DOHH2 (cell line): Measurements from ENCODE around the gene SNW1.
"Not testable (repeated sequence)": the region's sequence is repeated elsewhere in the genome, so short reads cannot be mapped to it uniquely, and the experiment has no call there.

ENCODE experiments used
- H3F3A ChIP-seq: fragments of 200-600 bp; sonication (generic), shearing (Covaris generic); 2 replicates; pipeline ENCODE4 v1.6.0; 2016; ENCODE audit warnings: antibody characterized with exemption, mild to moderate bottlenecking; ENCODE audit not compliant: control insufficient read depth, insufficient read depth
- H3K27ac ChIP-seq: fragments of 200-600 bp; sonication (generic); 2 replicates; pipeline ENCODE4 v1.5.1; 2014; ENCODE audit warnings: low read depth, mild to moderate bottlenecking, low read length, moderate library complexity
- H3K27me3 ChIP-seq: fragments of 200-600 bp; sonication (generic); 2 replicates; pipeline ENCODE4 v1.6.1; 2014; ENCODE audit warnings: mild to moderate bottlenecking, low read length, mixed read lengths; ENCODE audit not compliant: control insufficient read depth
- H3K36me3 ChIP-seq: fragments of 200-600 bp; sonication (generic); 2 replicates; pipeline ENCODE4 v1.6.1; 2014; ENCODE audit warnings: mild to moderate bottlenecking, low read length, moderate library complexity, mixed read lengths; ENCODE audit not compliant: control insufficient read depth
- H3K4me1 ChIP-seq: fragments of 200-600 bp; sonication (generic); 2 replicates; pipeline ENCODE4 v1.6.1; 2014; ENCODE audit warnings: mild to moderate bottlenecking, low read length, mixed read lengths; ENCODE audit not compliant: control insufficient read depth
- H3K4me2 ChIP-seq: fragments of 200-600 bp; sonication (generic); 2 replicates; pipeline ENCODE4 v1.6.0; 2014; ENCODE audit warnings: mild to moderate bottlenecking, low read length, moderate library complexity
- H3K4me3 ChIP-seq: fragments of 200-600 bp; sonication (generic); 2 replicates; pipeline ENCODE4 v1.5.1; 2014; ENCODE audit warnings: mild to moderate bottlenecking, low read length, mixed read lengths
- H3K79me2 ChIP-seq: fragments of 200-600 bp; sonication (generic); 2 replicates; pipeline ENCODE4 v1.6.1; 2014; ENCODE audit warnings: mild to moderate bottlenecking, low read length, mixed read lengths; ENCODE audit not compliant: control insufficient read depth
- H3K9me2 ChIP-seq: fragments of 200-600 bp; sonication (generic); replicated peaks from 2 replicates; pipeline ENCODE4 v1.6.1; 2014; ENCODE audit warnings: mild to moderate bottlenecking, low read length, mixed read lengths; ENCODE audit not compliant: control insufficient read depth
- H3K9me3 ChIP-seq: fragments of 200-600 bp; sonication (generic); 2 replicates; pipeline ENCODE4 v1.6.1; 2014; ENCODE audit warnings: antibody characterized with exemption, low read length, mixed read lengths; ENCODE audit not compliant: control insufficient read depth, insufficient read depth
- H4K20me1 ChIP-seq: fragments of 200-600 bp; sonication (generic); 2 replicates; pipeline ENCODE4 v1.6.0; 2014; ENCODE audit warnings: low read depth, mild to moderate bottlenecking, antibody characterized with exemption, low read length, moderate library complexity; ENCODE audit not compliant: control insufficient read depth, insufficient read depth
- EZH2phosphoT487 ChIP-seq: fragments of 200-600 bp; sonication (generic); IDR thresholded peaks from 2 replicates; pipeline ENCODE4 v1.6.1; 2017; ENCODE audit warnings: borderline replicate concordance, mild to moderate bottlenecking, antibody characterized with exemption, low read length, moderate library complexity, mixed read lengths
- TF ChIP-seq, protein P1 (sequence below): fragments of 200-600 bp; sonication (generic); IDR thresholded peaks from one replicate; pipeline ENCODE4 v1.5.1; 2014; ENCODE audit warnings: antibody characterized with exemption, mild to moderate bottlenecking, low read depth, low read length; ENCODE audit not compliant: poor library complexity, severe bottlenecking

Gene SNW1

GRCh38 chr14:77752799-77753516, 8.0 kb downstream of the SNW1 start:
- H3K4me1 ChIP-seq: 0 out of 2 replicates have a peak, but pooled peaks cover 3% of the 10 kb centered on the region
- H3K27ac ChIP-seq: no peak overlapping the region
- no peaks in the 10 kb centered on the region for H3K9me2 ChIP-seq
- peaks cover 64% of the 10 kb centered on the region for H3K79me2 ChIP-seq
- no peaks in the 10 kb centered on the region for H3K27me3 ChIP-seq
- TF ChIP-seq, protein P1, sequence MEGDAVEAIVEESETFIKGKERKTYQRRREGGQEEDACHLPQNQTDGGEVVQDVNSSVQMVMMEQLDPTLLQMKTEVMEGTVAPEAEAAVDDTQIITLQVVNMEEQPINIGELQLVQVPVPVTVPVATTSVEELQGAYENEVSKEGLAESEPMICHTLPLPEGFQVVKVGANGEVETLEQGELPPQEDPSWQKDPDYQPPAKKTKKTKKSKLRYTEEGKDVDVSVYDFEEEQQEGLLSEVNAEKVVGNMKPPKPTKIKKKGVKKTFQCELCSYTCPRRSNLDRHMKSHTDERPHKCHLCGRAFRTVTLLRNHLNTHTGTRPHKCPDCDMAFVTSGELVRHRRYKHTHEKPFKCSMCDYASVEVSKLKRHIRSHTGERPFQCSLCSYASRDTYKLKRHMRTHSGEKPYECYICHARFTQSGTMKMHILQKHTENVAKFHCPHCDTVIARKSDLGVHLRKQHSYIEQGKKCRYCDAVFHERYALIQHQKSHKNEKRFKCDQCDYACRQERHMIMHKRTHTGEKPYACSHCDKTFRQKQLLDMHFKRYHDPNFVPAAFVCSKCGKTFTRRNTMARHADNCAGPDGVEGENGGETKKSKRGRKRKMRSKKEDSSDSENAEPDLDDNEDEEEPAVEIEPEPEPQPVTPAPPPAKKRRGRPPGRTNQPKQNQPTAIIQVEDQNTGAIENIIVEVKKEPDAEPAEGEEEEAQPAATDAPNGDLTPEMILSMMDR: no peak
- no peak for TF ChIP-seq EZH2phosphoT487
- no peak overlapping the region for H3K4me3 ChIP-seq
- no peaks in the 10 kb centered on the region for H4K20me1 ChIP-seq
- no peaks in the 10 kb centered on the region for H3K9me3 ChIP-seq
- no peaks in the 10 kb centered on the region for H3F3A ChIP-seq
- H3K4me2 ChIP-seq: no peak overlapping the region
- peaks cover 74% of the 10 kb centered on the region for H3K36me3 ChIP-seq

DNA sequence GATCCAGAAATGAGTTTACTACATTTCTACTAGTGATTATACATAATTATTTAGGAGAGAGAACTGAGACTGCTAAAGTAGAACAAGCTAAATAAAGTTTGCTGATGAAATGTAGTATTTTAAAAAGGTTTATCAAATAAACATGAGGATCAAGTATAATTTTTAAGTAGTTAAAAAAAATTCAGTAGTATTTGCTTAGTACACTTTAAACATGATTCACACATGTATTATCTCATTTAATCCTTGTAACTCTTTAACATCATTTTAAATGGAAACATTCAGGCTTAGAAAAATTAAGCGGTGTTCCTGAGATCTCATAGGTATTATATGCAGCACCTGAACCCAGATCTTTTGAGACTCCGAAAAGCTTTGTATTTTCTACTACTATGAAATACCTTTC, 8.7 kb downstream of the SNW1 start:
- Histone ChIP-seq H3K4me2 (no peak overlapping the region), H3K4me3 (no peak overlapping the region), H3K27ac (no peak overlapping the region), H3K79me2 (peaks cover 57% of the 10 kb centered on the region), H3K4me1 (no peaks in the 10 kb centered on the region), H3K36me3 (peaks cover 72% of the 10 kb centered on the region), H3F3A (no peaks in the 10 kb centered on the region), H3K9me2 (no peaks in the 10 kb centered on the region), H3K9me3 (no peaks in the 10 kb centered on the region), H3K27me3 (no peaks in the 10 kb centered on the region), H4K20me1 (no peaks in the 10 kb centered on the region)
- TF ChIP-seq EZH2phosphoT487: no peak
- TF ChIP-seq, protein P1: no peak

- not testable (repeated sequence) for H4K20me1 ChIP-seq, H3K27me3 ChIP-seq, H3F3A ChIP-seq, H3K27ac ChIP-seq, H3K4me2 ChIP-seq, H3K4me1 ChIP-seq, H3K9me2 ChIP-seq, H3K4me3 ChIP-seq, H3K9me3 ChIP-seq
- Histone ChIP-seq H3K36me3 (peaks cover 70% of the 10 kb centered on the region), H3K79me2 (peaks cover 48% of the 10 kb centered on the region)
Measured at GRCh38 chr14:77747425-77747824, 13.5 kb downstream of the SNW1 start.

- H3F3A ChIP-seq: no peaks in the 10 kb centered on the region
- TF ChIP-seq, protein P1: no peak
- TF ChIP-seq EZH2phosphoT487: no peak
- no peaks in the 10 kb centered on the region for H3K9me3 ChIP-seq
- H3K27me3 ChIP-seq: no peaks in the 10 kb centered on the region
- H3K4me3 ChIP-seq: no peak overlapping the region
- peaks cover 68% of the 10 kb centered on the region for H3K36me3 ChIP-seq
- peaks cover 50% of the 10 kb centered on the region for H3K79me2 ChIP-seq
- peaks cover 4% of the 10 kb centered on the region; the same call in 1 of the 2 replicates for H4K20me1 ChIP-seq
- no peaks in the 10 kb centered on the region for H3K9me2 ChIP-seq
- no peaks in the 10 kb centered on the region for H3K4me1 ChIP-seq
- H3K4me2 ChIP-seq: no peak overlapping the region
- H3K27ac ChIP-seq: no peak overlapping the region
Measured at GRCh38 chr14:77746064-77746702, 14.8 kb downstream of the SNW1 start.
